ENCODE measurements around the gene LRRK1.

GRCh38 chr15:101049282-101049681 is 130.1 kb downstream of the LRRK1 start:
- no peak for TF ChIP-seq POLR2A (IDR thresholded peaks at IDR 0.05; ENCODE audit: low read length)
- TF ChIP-seq GATA1 (IDR thresholded peaks at IDR 0.05; ENCODE audit: low read depth, low read length), result no peak
